HG03558 (cell line): Measurements from ENCODE around the gene KRTAP10-1.
"Not testable (repeated sequence)": the region's sequence is repeated elsewhere in the genome, so short reads cannot be mapped to it uniquely, and the experiment has no call there.

Source experiments
- ATAC-seq: cut with Tn5 transposase; IDR thresholded peaks from one replicate; pipeline ENCODE4 v1.9.1; 2021; ENCODE audit warnings: moderate number of reproducible peaks; ENCODE audit not compliant: unreplicated experiment; ENCODE audit errors: extremely low read depth

The KRTAP10-1 gene

GRCh38 chr21:44508711-44509445, 31.1 kb downstream of the KRTAP10-1 start:
- no peak for ATAC-seq

- ATAC-seq, result no peak
These were observed 31.6 kb downstream of the KRTAP10-1 start for GRCh38 chr21:44508426-44508710.

- ATAC-seq, result no peak
These were observed 32.1 kb downstream of the KRTAP10-1 start for GRCh38 chr21:44507673-44508425.

GRCh38 chr21:44506279-44507255, 33.4 kb downstream of the KRTAP10-1 start:
- no peak for ATAC-seq

- no peak for ATAC-seq
These were observed 34.2 kb downstream of the KRTAP10-1 start for GRCh38 chr21:44505673-44506278.

- no peak for ATAC-seq
These were observed 36.0 kb downstream of the KRTAP10-1 start for GRCh38 chr21:44503901-44504399.

GRCh38 chr21:44503006-44503889, 36.7 kb downstream of the KRTAP10-1 start:
- ATAC-seq, result not testable (repeated sequence)

- ATAC-seq, result no peak
These were observed 37.6 kb downstream of the KRTAP10-1 start for GRCh38 chr21:44502171-44502958.

GRCh38 chr21:44500111-44500510, 39.9 kb downstream of the KRTAP10-1 start:
- no peak for ATAC-seq

GRCh38 chr21:44499631-44500030, 40.4 kb downstream of the KRTAP10-1 start:
- ATAC-seq, result no peak

- ATAC-seq, result no peak
These were observed 40.8 kb downstream of the KRTAP10-1 start for GRCh38 chr21:44499211-44499560.

GRCh38 chr21:44498280-44499210, 41.5 kb downstream of the KRTAP10-1 start:
- ATAC-seq, result no peak

- ATAC-seq, result no peak
These were observed 42.3 kb downstream of the KRTAP10-1 start for GRCh38 chr21:44497703-44498126.

- ATAC-seq, result no peak
These were observed 43.1 kb downstream of the KRTAP10-1 start for GRCh38 chr21:44496564-44497550.

- no peak for ATAC-seq
These were observed 44.1 kb downstream of the KRTAP10-1 start for GRCh38 chr21:44495611-44496563.
